Panc1 (cell line): Measurements from ENCODE around the gene NRCAM. TPM values are rescaled to one million over a fixed set of nuclear protein-coding genes. Genes with fewer than 3 reads are reported as not detected.

ENCODE experiments used
- ATAC-seq: fragments of 200-7000 bp; cut with Tn5 transposase; 2 replicates; pipeline ENCODE4 v1.9.1; 2020; ENCODE audit warnings: mild to moderate bottlenecking, moderate library complexity
- BruUV-seq: library from RNA; stranded (reverse); fragments of 400-500 nt; replicated peaks from 2 replicates; lab custom pipeline; 2021; lab: Mats Ljungman, UMichigan
- CTCF ChIA-PET: fragments of 300-600 bp; sonication (Branson Sonifier 250); formaldehyde crosslinking; loops from one replicate; lab custom pipeline; 2022; ENCODE audit warnings: antibody characterized with exemption; lab: Charles Lee
- POLR2A ChIA-PET: fragments of 300-600 bp; sonication (Branson Sonifier 250); formaldehyde crosslinking; loops from one replicate; lab custom pipeline; 2022; ENCODE audit warnings: antibody characterized with exemption; lab: Charles Lee
- DNase-seq: peaks from one replicate; pipeline ENCODE4 v3.0.0-alpha.2; 2010; ENCODE audit warnings: low read depth, low spot score
- H3K27ac ChIP-seq: 2 replicates; pipeline ENCODE4 v1.5.1; 2011; ENCODE audit warnings: mild to moderate bottlenecking, low read length, inconsistent platforms
- H3K27me3 ChIP-seq: fragments of 200-500 bp; sonication (Bioruptor generic); 2 replicates; pipeline ENCODE4 v1.6.0; 2014; ENCODE audit warnings: low read length, inconsistent platforms; ENCODE audit not compliant: control insufficient read depth, insufficient read depth
- H3K36me3 ChIP-seq: fragments of 200-500 bp; sonication (Bioruptor generic); 2 replicates; pipeline ENCODE4 v1.5.1; 2014; ENCODE audit warnings: inconsistent platforms, mild to moderate bottlenecking, low read length, moderate library complexity; ENCODE audit not compliant: control insufficient read depth, insufficient read depth
- H3K4me1 ChIP-seq: 2 replicates; pipeline ENCODE4 v1.5.1; 2011; ENCODE audit warnings: inconsistent platforms, mild to moderate bottlenecking, low read length, moderate library complexity; ENCODE audit not compliant: control insufficient read depth, insufficient read depth
- H3K4me3 ChIP-seq, 2 experiments: 2 replicates each; pipeline ENCODE4 v1.5.1; 2011 to 2012; ENCODE audit warnings: low read depth in 2 of 2, low read length in 2 of 2, mild to moderate bottlenecking in 2 of 2, inconsistent platforms in 1 of 2, moderate library complexity in 1 of 2
- H3K9me3 ChIP-seq: fragments of 200-500 bp; sonication (Bioruptor generic); 2 replicates; pipeline ENCODE4 v1.5.1; 2014; ENCODE audit warnings: low read depth, mild to moderate bottlenecking, inconsistent platforms, low read length, moderate library complexity; ENCODE audit not compliant: control insufficient read depth, insufficient read depth
- POLR2AphosphoS5 ChIP-seq: IDR thresholded peaks from 2 replicates; pipeline ENCODE4 v1.6.1; 2012; ENCODE audit warnings: mild to moderate bottlenecking, low read depth, low read length, moderate library complexity
- SIN3A ChIP-seq: IDR thresholded peaks from 2 replicates; pipeline ENCODE4 v1.6.1; 2012; ENCODE audit warnings: low read depth, mild to moderate bottlenecking, low read length, moderate library complexity, borderline replicate concordance; ENCODE audit not compliant: insufficient read depth
- TCF7L2 ChIP-seq: IDR thresholded peaks from 2 replicates; pipeline ENCODE4 v1.6.1; 2011; ENCODE audit warnings: mild to moderate bottlenecking, low read depth, low read length, inconsistent platforms
- in situ Hi-C: cut with HindIII; loops from 2 replicates; pipeline ENCODE4 v1.10.0; 2016; ENCODE audit warnings: low sequenced_read_pairs, low pct_unique_long_range_greater_than_20kb
- intact Hi-C: fragments of 100-400 bp; cut with micrococcal nuclease; formaldehyde crosslinking; loops from one replicate; pipeline ENCODE4 v1.10.0; 2022; ENCODE audit not compliant: unreplicated experiment
- total RNA-seq: library from RNA; stranded (reverse); gene quantifications from one replicate; pipeline ENCODE4 v1.2.1, GENCODE V29; 2021; ENCODE audit not compliant: unreplicated experiment
- TF ChIP-seq, protein P1 (sequence below): fragments of 450-650 bp; IDR thresholded peaks from 2 replicates; pipeline ENCODE4 v1.5.1; 2017; ENCODE audit warnings: mild to moderate bottlenecking
- TF ChIP-seq, protein P2 (sequence below), 2 experiments: IDR thresholded peaks; 2 replicates each; pipeline ENCODE4 v1.6.1; 2011 to 2012; ENCODE audit warnings: low read depth in 2 of 2, control low read depth in 1 of 2, low read length in 1 of 2, mild to moderate bottlenecking in 1 of 2, moderate library complexity in 1 of 2; ENCODE audit not compliant: insufficient read depth in 1 of 2

The NRCAM gene
- total RNA-seq, 1 experiment from 2014 or later = 0.21 TPM

GRCh38 chr7:108328174-108328651, 128.0 kb downstream of the NRCAM start:
- intact Hi-C loops (no loop called here), in situ Hi-C loops (no loop called here)
- no TSS peak for BruUV-seq

GRCh38 chr7:108327353-108327752, 128.9 kb downstream of the NRCAM start:
- no peaks in the 10 kb centered on the region for H3K36me3 ChIP-seq
- TF ChIP-seq, protein P1, sequence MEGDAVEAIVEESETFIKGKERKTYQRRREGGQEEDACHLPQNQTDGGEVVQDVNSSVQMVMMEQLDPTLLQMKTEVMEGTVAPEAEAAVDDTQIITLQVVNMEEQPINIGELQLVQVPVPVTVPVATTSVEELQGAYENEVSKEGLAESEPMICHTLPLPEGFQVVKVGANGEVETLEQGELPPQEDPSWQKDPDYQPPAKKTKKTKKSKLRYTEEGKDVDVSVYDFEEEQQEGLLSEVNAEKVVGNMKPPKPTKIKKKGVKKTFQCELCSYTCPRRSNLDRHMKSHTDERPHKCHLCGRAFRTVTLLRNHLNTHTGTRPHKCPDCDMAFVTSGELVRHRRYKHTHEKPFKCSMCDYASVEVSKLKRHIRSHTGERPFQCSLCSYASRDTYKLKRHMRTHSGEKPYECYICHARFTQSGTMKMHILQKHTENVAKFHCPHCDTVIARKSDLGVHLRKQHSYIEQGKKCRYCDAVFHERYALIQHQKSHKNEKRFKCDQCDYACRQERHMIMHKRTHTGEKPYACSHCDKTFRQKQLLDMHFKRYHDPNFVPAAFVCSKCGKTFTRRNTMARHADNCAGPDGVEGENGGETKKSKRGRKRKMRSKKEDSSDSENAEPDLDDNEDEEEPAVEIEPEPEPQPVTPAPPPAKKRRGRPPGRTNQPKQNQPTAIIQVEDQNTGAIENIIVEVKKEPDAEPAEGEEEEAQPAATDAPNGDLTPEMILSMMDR = no peak
- TF ChIP-seq, protein P2, sequence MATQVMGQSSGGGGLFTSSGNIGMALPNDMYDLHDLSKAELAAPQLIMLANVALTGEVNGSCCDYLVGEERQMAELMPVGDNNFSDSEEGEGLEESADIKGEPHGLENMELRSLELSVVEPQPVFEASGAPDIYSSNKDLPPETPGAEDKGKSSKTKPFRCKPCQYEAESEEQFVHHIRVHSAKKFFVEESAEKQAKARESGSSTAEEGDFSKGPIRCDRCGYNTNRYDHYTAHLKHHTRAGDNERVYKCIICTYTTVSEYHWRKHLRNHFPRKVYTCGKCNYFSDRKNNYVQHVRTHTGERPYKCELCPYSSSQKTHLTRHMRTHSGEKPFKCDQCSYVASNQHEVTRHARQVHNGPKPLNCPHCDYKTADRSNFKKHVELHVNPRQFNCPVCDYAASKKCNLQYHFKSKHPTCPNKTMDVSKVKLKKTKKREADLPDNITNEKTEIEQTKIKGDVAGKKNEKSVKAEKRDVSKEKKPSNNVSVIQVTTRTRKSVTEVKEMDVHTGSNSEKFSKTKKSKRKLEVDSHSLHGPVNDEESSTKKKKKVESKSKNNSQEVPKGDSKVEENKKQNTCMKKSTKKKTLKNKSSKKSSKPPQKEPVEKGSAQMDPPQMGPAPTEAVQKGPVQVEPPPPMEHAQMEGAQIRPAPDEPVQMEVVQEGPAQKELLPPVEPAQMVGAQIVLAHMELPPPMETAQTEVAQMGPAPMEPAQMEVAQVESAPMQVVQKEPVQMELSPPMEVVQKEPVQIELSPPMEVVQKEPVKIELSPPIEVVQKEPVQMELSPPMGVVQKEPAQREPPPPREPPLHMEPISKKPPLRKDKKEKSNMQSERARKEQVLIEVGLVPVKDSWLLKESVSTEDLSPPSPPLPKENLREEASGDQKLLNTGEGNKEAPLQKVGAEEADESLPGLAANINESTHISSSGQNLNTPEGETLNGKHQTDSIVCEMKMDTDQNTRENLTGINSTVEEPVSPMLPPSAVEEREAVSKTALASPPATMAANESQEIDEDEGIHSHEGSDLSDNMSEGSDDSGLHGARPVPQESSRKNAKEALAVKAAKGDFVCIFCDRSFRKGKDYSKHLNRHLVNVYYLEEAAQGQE (IDR thresholded peaks at IDR 0.05; ENCODE audit: insufficient read depth in 1 of 2, low read depth in 2 of 2, low read length in 1 of 2) = no peak
- no peak for TF ChIP-seq POLR2AphosphoS5
- no peaks in the 10 kb centered on the region for H3K9me3 ChIP-seq
- no peaks in the 10 kb centered on the region for H3K4me1 ChIP-seq
- in situ Hi-C loops = no loop called here
- no peaks in the 10 kb centered on the region for H3K27me3 ChIP-seq
- H3K27ac ChIP-seq = no peak overlapping the region
- no peak overlapping the region for H3K4me3 ChIP-seq
- intact Hi-C loops = no loop called here
- no TSS peak for BruUV-seq
- ATAC-seq = no peak
- DNase-seq = no peak
- ChIA-PET CTCF (no interaction called here), POLR2A (no interaction called here)

More at GRCh38 chr7:108328174-108328651, 128.0 kb downstream of the NRCAM start:
- no peaks in the 10 kb centered on the region for H3K36me3 ChIP-seq
- no peak for TF ChIP-seq TCF7L2
- no peak for TF ChIP-seq SIN3A
- TF ChIP-seq, protein P1 = no peak
- no peak for TF ChIP-seq POLR2AphosphoS5
- TF ChIP-seq, protein P2 (IDR thresholded peaks at IDR 0.05; ENCODE audit: insufficient read depth in 1 of 2, low read depth in 2 of 2, low read length in 1 of 2) = no peak
- ATAC-seq = no peak
- no peaks in the 10 kb centered on the region for H3K9me3 ChIP-seq
- H3K27me3 ChIP-seq = no peaks in the 10 kb centered on the region
- CTCF ChIA-PET = no interaction called here
- H3K4me3 ChIP-seq = no peak overlapping the region
- H3K27ac ChIP-seq = no peak overlapping the region
- H3K4me1 ChIP-seq = no peaks in the 10 kb centered on the region
- DNase-seq = no peak
- POLR2A ChIA-PET = no interaction called here
